Stimulated activated CD8-positive, alpha-beta memory T cell treated with anti-CD3 and anti-CD28 coated beads, Interleukin-12 subunit alpha, Interleukin-12 subunit beta, amount 100 ng/mL, for 1 hour (primary cell): ENCODE measurements around the gene SYN1.
"Not testable (repeated sequence)": the region's sequence is repeated elsewhere in the genome, so short reads cannot be mapped to it uniquely, and the experiment has no call there.

Experiments
- DNase-seq: peaks from one replicate; pipeline ENCODE4 v3.0.0-alpha.2; 2020; ENCODE audit warnings: low read depth

The SYN1 gene

GRCh38 chrX:47619486-47620302, at the start of gene SYN1:
Gene SYN1, minus strand, starts transcription at chrX:47619857. Its CDS starts 129 bp downstream, at chrX:47619728.
- DNase-seq = peak; percentile 59

GRCh38 chrX:47665797-47666196, 46.1 kb upstream of the SYN1 start:
- not testable (repeated sequence) for DNase-seq

- DNase-seq = no peak
Observed at GRCh38 chrX:47664737-47665136, 45.1 kb upstream of the SYN1 start.

- no peak for DNase-seq
Observed at GRCh38 chrX:47662144-47662657, 42.5 kb upstream of the SYN1 start.

GRCh38 chrX:47661539-47661938, 41.9 kb upstream of the SYN1 start:
- no peak for DNase-seq

- no peak for DNase-seq
Observed at GRCh38 chrX:47659421-47659726, 39.7 kb upstream of the SYN1 start.

GRCh38 chrX:47658684-47659420, 39.2 kb upstream of the SYN1 start, which contains the start of gene UXT:
Gene UXT, minus strand, starts transcription at chrX:47659180. Its CDS starts 253 bp downstream, at chrX:47658927.
- peak; percentile 85 for DNase-seq

- DNase-seq = no peak
Observed at GRCh38 chrX:47658301-47658683, 38.6 kb upstream of the SYN1 start.

- DNase-seq = no peak
Observed at GRCh38 chrX:47651043-47651905, 31.6 kb upstream of the SYN1 start.

GRCh38 chrX:47650164-47651042, 30.7 kb upstream of the SYN1 start, which contains the start of gene ELK1:
Gene ELK1, minus strand, starts transcription at chrX:47650563. Its CDS starts 9,122 bp downstream, at chrX:47641441.
- DNase-seq = peak; percentile 75

- no peak for DNase-seq
Observed at GRCh38 chrX:47649781-47650163, 30.1 kb upstream of the SYN1 start.

GRCh38 chrX:47649271-47649670, 29.6 kb upstream of the SYN1 start:
- no peak for DNase-seq

GRCh38 chrX:47648376-47648775, 28.7 kb upstream of the SYN1 start:
- DNase-seq = no peak

- no peak for DNase-seq
Observed at GRCh38 chrX:47646636-47647035, 27.0 kb upstream of the SYN1 start.

GRCh38 chrX:47645530-47645929, 25.9 kb upstream of the SYN1 start:
- no peak for DNase-seq

- DNase-seq = no peak
Observed at GRCh38 chrX:47644557-47645091, 25.0 kb upstream of the SYN1 start.

GRCh38 chrX:47643926-47644325, 24.3 kb upstream of the SYN1 start:
- no peak for DNase-seq

- no peak for DNase-seq
Observed at GRCh38 chrX:47638816-47639215, 19.2 kb upstream of the SYN1 start.

- no peak for DNase-seq
Observed at GRCh38 chrX:47637546-47638195, 18.0 kb upstream of the SYN1 start.

GRCh38 chrX:47634871-47635575, 15.4 kb upstream of the SYN1 start:
- no peak for DNase-seq
